ENCODE measurements around the gene STAC2.
A peak's percentile ranks its signal among the peaks of the same experiment; 100 is the strongest.

STAC2 gene

DNA sequence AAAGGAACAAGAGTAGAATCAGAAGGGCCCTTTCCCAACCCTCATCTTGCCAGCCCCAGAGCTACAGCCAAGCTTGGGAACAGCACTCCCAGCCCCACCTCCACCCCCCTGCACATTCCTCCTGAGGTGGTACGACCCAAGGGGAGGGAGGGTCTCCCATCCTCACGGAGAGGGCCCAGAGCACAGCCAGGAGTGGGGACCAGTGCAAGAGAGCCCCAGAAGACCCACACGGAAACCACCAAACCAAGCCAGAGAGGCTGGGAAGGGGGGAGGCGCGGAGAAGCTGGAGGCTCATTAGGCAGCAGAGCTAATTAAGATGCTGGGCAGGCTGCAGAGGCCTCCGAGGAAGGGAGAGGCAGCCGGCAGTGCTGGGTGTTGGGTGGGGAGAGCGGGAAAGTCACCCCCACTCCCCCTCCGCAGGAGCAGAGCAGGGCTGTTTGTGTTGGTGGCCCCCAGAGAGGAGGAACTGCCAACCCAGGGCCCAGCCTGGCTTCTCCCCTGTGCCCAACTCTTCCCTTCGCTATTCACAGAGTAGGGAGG is 30.7 kb downstream of the STAC2 start:
- no peak overlapping the region for H2BK120ac ChIP-seq (ENCODE audit: low read depth, low read length)
- H2AK5ac ChIP-seq (ENCODE audit: low read length): no peak overlapping the region
- no CpG with 5 or more reads among the region's 10 CpGs for WGBS (ENCODE audit: extremely low coverage, insufficient coverage, low lambda C conversion rate)
- peaks cover 11% of the 10 kb centered on the region for H3K79me2 ChIP-seq (ENCODE audit: control insufficient read depth, insufficient read depth, low read length)
- H3K9ac ChIP-seq (ENCODE audit: low read length): peak overlapping the region; percentile 28
- H2BK15ac ChIP-seq (replicated peaks; ENCODE audit: low read depth): no peak overlapping the region
- peak; percentile 80 for DNase-seq
- no peak overlapping the region for H3K18ac ChIP-seq (ENCODE audit: low read length)
- no peak overlapping the region for H3K23ac ChIP-seq (ENCODE audit: low read length)
- peak overlapping the region; percentile 78 for H3K56ac ChIP-seq (ENCODE audit: low read length)
- H3K4me1 ChIP-seq (ENCODE audit: control insufficient read depth, low read depth, low read length): peaks cover 13% of the 10 kb centered on the region
- no peak overlapping the region for H2BK5ac ChIP-seq (ENCODE audit: low read length)
- H4K8ac ChIP-seq (ENCODE audit: low read depth, low read length): no peak overlapping the region
- no peak overlapping the region for H3K4ac ChIP-seq (ENCODE audit: low read depth, low read length)
- H3K36me3 ChIP-seq (ENCODE audit: control insufficient read depth, insufficient read depth, low read length): peaks cover 10% of the 10 kb centered on the region
- H3K27me3 ChIP-seq (ENCODE audit: insufficient read depth, low read length, poor library complexity): no peaks in the 10 kb centered on the region
- H3K79me1 ChIP-seq (ENCODE audit: low read length): peaks cover 20% of the 10 kb centered on the region
- H3K27ac ChIP-seq (ENCODE audit: low read depth, low read length): peak overlapping the region; percentile 4
- H3K4me2 ChIP-seq (ENCODE audit: low read length): peak overlapping the region; percentile 21
- no peak overlapping the region for H4K5ac ChIP-seq (ENCODE audit: low read length)
- no peak overlapping the region for H3K4me3 ChIP-seq (ENCODE audit: low read length)

DNA sequence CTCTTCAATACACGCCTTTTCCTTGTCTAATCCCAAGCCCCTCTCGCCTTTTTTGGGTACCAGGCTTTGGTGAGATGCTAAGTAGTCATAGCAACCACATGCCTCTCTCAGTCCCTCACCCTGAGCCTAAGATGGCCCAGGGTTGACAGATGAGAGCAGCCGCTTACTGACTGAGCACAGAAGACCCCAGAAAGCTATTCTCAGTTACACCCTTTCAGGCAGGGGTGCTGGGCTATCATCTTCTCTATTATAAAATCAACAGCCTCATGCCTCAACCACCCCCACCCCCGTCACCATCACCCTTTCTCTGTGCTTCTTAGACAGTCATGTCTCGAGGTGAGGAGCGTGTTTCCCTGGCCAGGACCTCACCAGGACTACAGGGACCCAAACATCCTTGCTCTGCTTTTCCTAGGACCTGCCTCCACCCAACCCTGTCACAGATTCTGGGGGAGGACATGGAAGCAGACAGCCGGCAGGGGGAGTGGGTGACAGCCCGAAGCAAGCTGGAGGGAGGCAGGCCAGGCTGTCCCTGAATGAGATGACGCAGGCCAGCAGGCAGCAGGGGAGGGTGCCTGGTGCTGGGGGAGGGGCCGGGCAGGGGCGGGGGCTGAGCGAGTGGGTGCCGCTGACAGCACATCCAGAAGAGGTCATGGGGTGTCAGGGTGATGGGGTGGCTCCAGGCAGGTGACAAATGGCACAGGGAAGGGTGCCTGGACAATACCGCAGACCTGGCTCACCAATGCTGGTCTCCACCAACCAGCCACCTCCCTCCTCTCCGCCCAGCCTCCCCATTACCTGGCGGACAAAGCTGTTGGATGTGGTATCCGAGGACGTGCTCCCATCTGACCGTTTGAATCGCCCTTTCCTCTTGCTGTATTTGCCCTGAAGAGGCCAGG is 31.4 kb downstream of the STAC2 start:
- Histone ChIP-seq H2BK15ac (replicated peaks; ENCODE audit: low read depth) (no peak overlapping the region), H3K23ac (ENCODE audit: low read length) (no peak overlapping the region), H3K79me2 (ENCODE audit: control insufficient read depth, insufficient read depth, low read length) (peaks cover 11% of the 10 kb centered on the region), H3K9ac (ENCODE audit: low read length) (peak overlapping the region; percentile 28), H3K4me3 (ENCODE audit: low read length) (no peak overlapping the region), H3K27me3 (ENCODE audit: insufficient read depth, low read length, poor library complexity) (no peaks in the 10 kb centered on the region), H2AK5ac (ENCODE audit: low read length) (no peak overlapping the region), H2BK5ac (ENCODE audit: low read length) (no peak overlapping the region), H4K8ac (ENCODE audit: low read depth, low read length) (no peak overlapping the region), H3K4me1 (ENCODE audit: control insufficient read depth, low read depth, low read length) (peaks cover 13% of the 10 kb centered on the region), H3K27ac (ENCODE audit: low read depth, low read length) (peak overlapping the region; percentile 4), H3K18ac (ENCODE audit: low read length) (no peak overlapping the region), H3K36me3 (ENCODE audit: control insufficient read depth, insufficient read depth, low read length) (peaks cover 10% of the 10 kb centered on the region), H3K56ac (ENCODE audit: low read length) (peak overlapping the region; percentile 78), H3K4me2 (ENCODE audit: low read length) (peak overlapping the region; percentile 21), H3K79me1 (ENCODE audit: low read length) (peaks cover 20% of the 10 kb centered on the region), H4K5ac (ENCODE audit: low read length) (no peak overlapping the region), H2BK120ac (ENCODE audit: low read depth, low read length) (no peak overlapping the region), H3K4ac (ENCODE audit: low read depth, low read length) (no peak overlapping the region)
- DNase-seq: peak; percentile 92
- no CpG with 5 or more reads among the region's 20 CpGs for WGBS (ENCODE audit: extremely low coverage, insufficient coverage, low lambda C conversion rate)

- Histone ChIP-seq H3K23ac (ENCODE audit: low read length) (no peak overlapping the region), H4K8ac (ENCODE audit: low read depth, low read length) (no peak overlapping the region), H3K4me1 (ENCODE audit: control insufficient read depth, low read depth, low read length) (peaks cover 13% of the 10 kb centered on the region), H3K27ac (ENCODE audit: low read depth, low read length) (no peak overlapping the region), H2BK15ac (replicated peaks; ENCODE audit: low read depth) (no peak overlapping the region), H3K56ac (ENCODE audit: low read length) (no peak overlapping the region), H3K27me3 (ENCODE audit: insufficient read depth, low read length, poor library complexity) (no peaks in the 10 kb centered on the region), H2BK120ac (ENCODE audit: low read depth, low read length) (no peak overlapping the region), H3K18ac (ENCODE audit: low read length) (no peak overlapping the region), H3K4me3 (ENCODE audit: low read length) (no peak overlapping the region), H3K79me1 (ENCODE audit: low read length) (peaks cover 20% of the 10 kb centered on the region), H2AK5ac (ENCODE audit: low read length) (no peak overlapping the region), H3K4ac (ENCODE audit: low read depth, low read length) (no peak overlapping the region), H3K36me3 (ENCODE audit: control insufficient read depth, insufficient read depth, low read length) (peaks cover 10% of the 10 kb centered on the region), H3K9ac (ENCODE audit: low read length) (no peak overlapping the region), H2BK5ac (ENCODE audit: low read length) (no peak overlapping the region), H3K4me2 (ENCODE audit: low read length) (no peak overlapping the region), H3K79me2 (ENCODE audit: control insufficient read depth, insufficient read depth, low read length) (peaks cover 11% of the 10 kb centered on the region), H4K5ac (ENCODE audit: low read length) (no peak overlapping the region)
- no peak for DNase-seq
- WGBS (ENCODE audit: extremely low coverage, insufficient coverage, low lambda C conversion rate): no CpG with 5 or more reads among the region's 10 CpGs
Observed at GRCh38 chr17:39193346-39193745, 32.4 kb downstream of the STAC2 start.

DNA sequence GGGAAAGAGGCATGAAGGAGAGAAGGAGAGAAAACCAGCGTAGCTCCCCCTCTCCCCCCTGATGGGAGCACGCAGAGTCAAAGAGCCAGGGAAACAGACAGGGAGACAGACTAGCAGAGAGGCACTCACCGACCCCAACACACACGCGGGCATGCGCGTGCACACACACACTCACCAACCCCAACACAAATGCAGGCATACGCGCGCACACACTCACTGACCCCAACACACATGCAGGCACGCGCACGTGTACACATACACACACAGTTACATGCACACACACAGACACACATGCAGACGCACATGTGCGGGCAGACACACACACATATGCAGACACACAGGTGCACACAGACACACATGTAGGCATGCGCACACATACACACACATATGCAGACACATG is 32.8 kb downstream of the STAC2 start:
- Histone ChIP-seq H2BK120ac (ENCODE audit: low read depth, low read length) (no peak overlapping the region), H3K4ac (ENCODE audit: low read depth, low read length) (no peak overlapping the region), H3K79me1 (ENCODE audit: low read length) (peaks cover 20% of the 10 kb centered on the region), H3K4me3 (ENCODE audit: low read length) (no peak overlapping the region), H3K9ac (ENCODE audit: low read length) (no peak overlapping the region), H3K56ac (ENCODE audit: low read length) (no peak overlapping the region), H4K5ac (ENCODE audit: low read length) (no peak overlapping the region), H3K23ac (ENCODE audit: low read length) (no peak overlapping the region), H3K79me2 (ENCODE audit: control insufficient read depth, insufficient read depth, low read length) (peaks cover 11% of the 10 kb centered on the region), H2BK15ac (replicated peaks; ENCODE audit: low read depth) (no peak overlapping the region), H3K36me3 (ENCODE audit: control insufficient read depth, insufficient read depth, low read length) (peaks cover 10% of the 10 kb centered on the region), H4K8ac (ENCODE audit: low read depth, low read length) (no peak overlapping the region), H2AK5ac (ENCODE audit: low read length) (no peak overlapping the region), H3K4me2 (ENCODE audit: low read length) (no peak overlapping the region), H3K4me1 (ENCODE audit: control insufficient read depth, low read depth, low read length) (peaks cover 13% of the 10 kb centered on the region), H2BK5ac (ENCODE audit: low read length) (no peak overlapping the region), H3K27ac (ENCODE audit: low read depth, low read length) (no peak overlapping the region), H3K18ac (ENCODE audit: low read length) (no peak overlapping the region), H3K27me3 (ENCODE audit: insufficient read depth, low read length, poor library complexity) (no peaks in the 10 kb centered on the region)
- DNase-seq: no peak
- no CpG with 5 or more reads among the region's 16 CpGs for WGBS (ENCODE audit: extremely low coverage, insufficient coverage, low lambda C conversion rate)

GRCh38 chr17:39191750-39192510 is 33.8 kb downstream of the STAC2 start:
- no peak overlapping the region for H4K8ac ChIP-seq (ENCODE audit: low read depth, low read length)
- no CpG with 5 or more reads among the region's 9 CpGs for WGBS (ENCODE audit: extremely low coverage, insufficient coverage, low lambda C conversion rate)
- H3K18ac ChIP-seq (ENCODE audit: low read length): no peak overlapping the region
- H2BK15ac ChIP-seq (replicated peaks; ENCODE audit: low read depth): no peak overlapping the region
- no peak overlapping the region for H3K27ac ChIP-seq (ENCODE audit: low read depth, low read length)
- H3K27me3 ChIP-seq (ENCODE audit: insufficient read depth, low read length, poor library complexity): no peaks in the 10 kb centered on the region
- peaks cover 11% of the 10 kb centered on the region for H3K79me2 ChIP-seq (ENCODE audit: control insufficient read depth, insufficient read depth, low read length)
- H3K4me1 ChIP-seq (ENCODE audit: control insufficient read depth, low read depth, low read length): peaks cover 13% of the 10 kb centered on the region
- H3K79me1 ChIP-seq (ENCODE audit: low read length): peaks cover 20% of the 10 kb centered on the region
- H3K4me2 ChIP-seq (ENCODE audit: low read length): no peak overlapping the region
- H3K23ac ChIP-seq (ENCODE audit: low read length): no peak overlapping the region
- no peak overlapping the region for H3K4ac ChIP-seq (ENCODE audit: low read depth, low read length)
- H3K36me3 ChIP-seq (ENCODE audit: control insufficient read depth, insufficient read depth, low read length): peaks cover 12% of the 10 kb centered on the region
- no peak overlapping the region for H2BK120ac ChIP-seq (ENCODE audit: low read depth, low read length)
- H4K5ac ChIP-seq (ENCODE audit: low read length): no peak overlapping the region
- no peak overlapping the region for H3K4me3 ChIP-seq (ENCODE audit: low read length)
- no peak overlapping the region for H3K56ac ChIP-seq (ENCODE audit: low read length)
- no peak for DNase-seq
- H2AK5ac ChIP-seq (ENCODE audit: low read length): no peak overlapping the region
- H3K9ac ChIP-seq (ENCODE audit: low read length): no peak overlapping the region
- no peak overlapping the region for H2BK5ac ChIP-seq (ENCODE audit: low read length)
